ENCODE data around the gene SPINK8. TPM values are rescaled to one million over a fixed set of nuclear protein-coding genes. Genes with fewer than 3 reads are reported as not detected.
"Not testable (repeated sequence)": the region's sequence is repeated elsewhere in the genome, so short reads cannot be mapped to it uniquely, and the experiment has no call there.

The SPINK8 gene
- polyA plus RNA-seq (2011; rRNA removed): not detected in 2 replicates
- not detected in 2 replicates for polyA minus RNA-seq (2011; rRNA and poly(A)+ RNA removed)

- H3K9me3 ChIP-seq (ENCODE audit: control insufficient read depth, insufficient read depth, low read length); POLR2A ChIA-PET; CTCF ChIA-PET; DNase-seq (ENCODE audit: low read depth, low spot score); H3K4me3 ChIP-seq (ENCODE audit: low read depth, low read length); H3K27ac ChIP-seq (ENCODE audit: low read depth, low read length): not testable (repeated sequence)
- peaks cover 22% of the 10 kb centered on the region for H3K27me3 ChIP-seq (ENCODE audit: control insufficient read depth, insufficient read depth, low read length)
These were observed at the start of gene SPINK8 for GRCh38 chr3:48333346-48334245. Gene SPINK8, minus strand, starts transcription at chr3:48333661. Its CDS starts 5,320 bp downstream, at chr3:48328341.

DNA sequence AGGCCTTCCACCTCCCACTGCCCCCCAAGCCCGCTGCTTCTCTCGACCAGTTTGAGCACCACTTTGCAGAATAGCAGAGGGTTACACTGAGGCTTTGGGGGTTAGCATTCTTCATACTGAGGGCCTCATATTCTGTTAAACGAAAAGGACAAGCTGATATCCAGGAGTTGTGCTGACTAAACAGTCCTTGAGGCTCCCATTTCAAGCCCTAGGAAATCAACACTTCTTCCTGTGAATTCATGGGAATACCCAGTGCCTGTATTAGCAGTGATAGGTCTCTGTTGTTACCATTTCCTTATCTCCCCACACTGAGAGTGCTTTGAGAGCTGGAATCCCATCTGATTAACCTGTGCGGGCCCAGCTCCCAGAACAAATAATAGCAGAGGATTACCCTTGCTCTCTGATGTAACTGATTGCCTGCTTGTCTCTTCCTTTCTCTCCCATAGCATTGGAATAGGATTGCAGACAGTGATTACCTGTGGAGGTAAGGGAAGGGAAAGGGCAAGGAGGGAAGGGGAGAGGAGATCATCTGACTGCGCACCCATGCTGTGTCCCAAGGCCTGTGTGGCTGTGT lies 39.5 kb upstream of the SPINK8 start:
- POLR2A ChIA-PET: no interaction called here
- H3K27ac ChIP-seq (ENCODE audit: low read depth, low read length): no peak overlapping the region
- CTCF ChIA-PET: interaction anchor here (1.2 kb wide), 1 partner anchor 63 kb away, joined by 3 read pairs; no protein-coding TSS in a partner anchor
- no peak overlapping the region for H3K4me3 ChIP-seq (ENCODE audit: low read depth, low read length)
- no peak for DNase-seq (ENCODE audit: low read depth, low spot score)
- peaks cover 12% of the 10 kb centered on the region for H3K27me3 ChIP-seq (ENCODE audit: control insufficient read depth, insufficient read depth, low read length)
- no peaks in the 10 kb centered on the region for H3K9me3 ChIP-seq (ENCODE audit: control insufficient read depth, insufficient read depth, low read length)
- TF ChIP-seq, protein P1, sequence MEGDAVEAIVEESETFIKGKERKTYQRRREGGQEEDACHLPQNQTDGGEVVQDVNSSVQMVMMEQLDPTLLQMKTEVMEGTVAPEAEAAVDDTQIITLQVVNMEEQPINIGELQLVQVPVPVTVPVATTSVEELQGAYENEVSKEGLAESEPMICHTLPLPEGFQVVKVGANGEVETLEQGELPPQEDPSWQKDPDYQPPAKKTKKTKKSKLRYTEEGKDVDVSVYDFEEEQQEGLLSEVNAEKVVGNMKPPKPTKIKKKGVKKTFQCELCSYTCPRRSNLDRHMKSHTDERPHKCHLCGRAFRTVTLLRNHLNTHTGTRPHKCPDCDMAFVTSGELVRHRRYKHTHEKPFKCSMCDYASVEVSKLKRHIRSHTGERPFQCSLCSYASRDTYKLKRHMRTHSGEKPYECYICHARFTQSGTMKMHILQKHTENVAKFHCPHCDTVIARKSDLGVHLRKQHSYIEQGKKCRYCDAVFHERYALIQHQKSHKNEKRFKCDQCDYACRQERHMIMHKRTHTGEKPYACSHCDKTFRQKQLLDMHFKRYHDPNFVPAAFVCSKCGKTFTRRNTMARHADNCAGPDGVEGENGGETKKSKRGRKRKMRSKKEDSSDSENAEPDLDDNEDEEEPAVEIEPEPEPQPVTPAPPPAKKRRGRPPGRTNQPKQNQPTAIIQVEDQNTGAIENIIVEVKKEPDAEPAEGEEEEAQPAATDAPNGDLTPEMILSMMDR (IDR thresholded peaks at IDR 0.05; ENCODE audit: low read depth, low read length): no peak

- TF ChIP-seq, protein P1 (IDR thresholded peaks at IDR 0.05; ENCODE audit: low read depth, low read length): no peak
- ChIA-PET CTCF (interaction anchor here (1.2 kb wide), 1 partner anchor 64 kb away, joined by 3 read pairs; no protein-coding TSS in a partner anchor), POLR2A (no interaction called here)
- Histone ChIP-seq H3K27ac (ENCODE audit: low read depth, low read length) (no peak overlapping the region), H3K4me3 (ENCODE audit: low read depth, low read length) (no peak overlapping the region), H3K27me3 (ENCODE audit: control insufficient read depth, insufficient read depth, low read length) (peaks cover 17% of the 10 kb centered on the region), H3K9me3 (ENCODE audit: control insufficient read depth, insufficient read depth, low read length) (no peaks in the 10 kb centered on the region)
- DNase-seq (ENCODE audit: low read depth, low spot score): no peak
These were observed 38.9 kb upstream of the SPINK8 start for GRCh38 chr3:48372377-48372770.

DNA sequence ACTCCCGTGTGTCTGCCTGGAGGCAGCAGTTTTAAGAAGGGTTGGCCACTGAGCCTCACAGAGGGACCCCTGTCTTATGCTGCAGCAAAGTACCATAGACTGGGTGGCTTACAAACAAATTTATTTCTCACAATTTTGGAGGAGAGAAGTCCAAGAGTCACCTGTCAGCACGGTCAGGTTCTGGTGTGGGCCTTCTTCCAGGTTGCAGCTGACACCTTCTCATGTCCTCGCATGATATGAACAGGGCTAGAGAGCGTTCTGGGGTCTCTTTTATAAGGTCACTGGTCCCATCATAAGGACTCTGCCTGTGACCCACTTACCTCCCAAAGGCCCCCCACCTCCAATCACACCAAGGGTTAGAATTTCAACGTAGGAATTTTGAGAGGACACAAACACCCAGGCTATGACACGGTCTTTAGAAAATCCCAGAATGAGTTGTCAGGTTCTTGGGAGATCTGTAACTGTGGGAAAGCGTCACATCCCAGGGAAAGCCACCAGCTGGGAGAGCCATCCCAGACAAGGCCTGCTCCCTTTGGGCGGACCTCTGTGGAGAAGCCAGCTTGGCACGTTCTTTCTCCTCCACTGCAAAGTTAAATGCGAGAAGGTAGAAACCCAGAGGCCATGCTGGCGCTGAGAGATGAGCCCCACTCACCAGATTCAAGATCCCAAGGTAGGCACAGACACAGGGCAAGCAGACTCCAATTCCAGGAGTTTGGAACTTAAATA lies 38.4 kb upstream of the SPINK8 start, which contains the start of gene FBXW12:
FBXW12 (plus strand) TSS at position 569 of the 726 bp plus-strand sequence. CDS start 549 bp downstream, outside the sequence.
- no peaks in the 10 kb centered on the region for H3K9me3 ChIP-seq (ENCODE audit: control insufficient read depth, insufficient read depth, low read length)
- ChIA-PET POLR2A (no interaction called here), CTCF (interaction anchor here (1.2 kb wide), 1 partner anchor 64 kb away, joined by 3 read pairs; no protein-coding TSS in a partner anchor)
- no peak within 1 kb of the TSS for H3K27ac ChIP-seq (ENCODE audit: low read depth, low read length)
- TF ChIP-seq, protein P1 (IDR thresholded peaks at IDR 0.05; ENCODE audit: low read depth, low read length): no peak
- peaks cover 18% of the 10 kb centered on the region for H3K27me3 ChIP-seq (ENCODE audit: control insufficient read depth, insufficient read depth, low read length)
- no peak within 1 kb of the TSS for H3K4me3 ChIP-seq (ENCODE audit: low read depth, low read length)
- DNase-seq (ENCODE audit: low read depth, low spot score): no peak

- no peak for DNase-seq (ENCODE audit: low read depth, low spot score)
- peaks cover 21% of the 10 kb centered on the region for H3K27me3 ChIP-seq (ENCODE audit: control insufficient read depth, insufficient read depth, low read length)
- ChIA-PET CTCF (no interaction called here), POLR2A (no interaction called here)
- H3K9me3 ChIP-seq (ENCODE audit: control insufficient read depth, insufficient read depth, low read length): no peaks in the 10 kb centered on the region
- no peak overlapping the region for H3K4me3 ChIP-seq (ENCODE audit: low read depth, low read length)
- H3K27ac ChIP-seq (ENCODE audit: low read depth, low read length): no peak overlapping the region
- TF ChIP-seq, protein P1 (IDR thresholded peaks at IDR 0.05; ENCODE audit: low read depth, low read length): no peak
These were observed 36.9 kb upstream of the SPINK8 start for GRCh38 chr3:48370333-48370713.

Measured in AG04450 (cell line).